CD14-positive monocyte (primary cell): ENCODE measurements around the gene LRP6. TPM values are rescaled to one million over a fixed set of nuclear protein-coding genes. Genes with fewer than 3 reads are reported as not detected.

Source experiments
- DNase-seq, 3 donors: peaks; one replicate each; pipeline ENCODE4 v3.0.0-alpha.2; 2011 to 2022
- H2AFZ ChIP-seq: 2 replicates; pipeline ENCODE4 v1.6.0; 2012; ENCODE audit warnings: mild to moderate bottlenecking, low read depth, low read length, inconsistent platforms; ENCODE audit not compliant: insufficient read depth, poor library complexity, severe bottlenecking
- H3K27ac ChIP-seq, 2 donors: 1 replicate in 1 of 2; 2 replicates in 1 of 2; pipeline ENCODE4 v1.5.1; 2012 to 2013; ENCODE audit warnings: low read length in 2 of 2, control low read depth in 1 of 2, inconsistent platforms in 1 of 2, low read depth in 1 of 2, mild to moderate bottlenecking in 1 of 2
- H3K27me3 ChIP-seq, 2 donors: one replicate each; pipeline versions ENCODE4 v1.6.0 to v1.6.1; 2011 to 2013; ENCODE audit warnings: low read length in 2 of 2; ENCODE audit not compliant: control insufficient read depth in 2 of 2, insufficient read depth in 2 of 2
- H3K36me3 ChIP-seq, 2 donors: replicated peaks in 1 of 2; 1 replicate in 1 of 2; 2 replicates in 1 of 2; pipeline versions ENCODE4 v1.5.1 to v1.6.1; 2012 to 2013; ENCODE audit warnings: low read length in 2 of 2, control low read depth in 1 of 2, inconsistent platforms in 1 of 2, mild to moderate bottlenecking in 1 of 2; ENCODE audit not compliant: insufficient read depth in 2 of 2, control insufficient read depth in 1 of 2
- H3K4me1 ChIP-seq, 2 donors: 1 replicate in 1 of 2; 2 replicates in 1 of 2; pipeline versions ENCODE4 v1.5.1 to v1.6.1; 2012 to 2013; ENCODE audit warnings: low read length in 2 of 2, control low read depth in 1 of 2, inconsistent platforms in 1 of 2, mild to moderate bottlenecking in 1 of 2, moderate library complexity in 1 of 2; ENCODE audit not compliant: insufficient read depth in 2 of 2, control insufficient read depth in 1 of 2
- H3K4me2 ChIP-seq: replicated peaks from 2 replicates; pipeline ENCODE3; 2012; ENCODE audit warnings: low read length, moderate library complexity, mild to moderate bottlenecking; ENCODE audit not compliant: poor library complexity, severe bottlenecking; ENCODE audit errors: extremely low read depth
- H3K4me3 ChIP-seq, 3 experiments: fragments of 200-600 bp in 1 of 3; sonication (generic) in 1 of 3; replicated peaks in 1 of 3; 1 replicate in 2 of 3; 2 replicates in 1 of 3; pipeline ENCODE4 v1.5.1; 2011 to 2013; ENCODE audit warnings: low read length in 3 of 3, mild to moderate bottlenecking in 3 of 3, control low read depth in 2 of 3, low read depth in 2 of 3, inconsistent platforms in 1 of 3, moderate library complexity in 1 of 3
- H3K79me2 ChIP-seq: 2 replicates; pipeline ENCODE4 v1.6.0; 2012; ENCODE audit warnings: mild to moderate bottlenecking, control low read depth, inconsistent platforms, low read length, moderate library complexity; ENCODE audit not compliant: insufficient read depth
- H3K9ac ChIP-seq: 2 replicates; pipeline ENCODE4 v1.6.0; 2017; ENCODE audit warnings: low read length, mild to moderate bottlenecking; ENCODE audit not compliant: insufficient read depth, poor library complexity, severe bottlenecking
- H3K9me3 ChIP-seq, 2 donors: replicated peaks in 1 of 2; 1 replicate in 1 of 2; 2 replicates in 1 of 2; pipeline versions ENCODE4 v1.5.1 to v1.6.1; 2012 to 2013; ENCODE audit warnings: low read length in 2 of 2, control low read depth in 1 of 2; ENCODE audit not compliant: control insufficient read depth in 1 of 2, insufficient read depth in 1 of 2
- H4K20me1 ChIP-seq: 2 replicates; pipeline ENCODE4 v1.6.0; 2012; ENCODE audit warnings: mild to moderate bottlenecking, low read length, control low read depth, moderate library complexity; ENCODE audit not compliant: insufficient read depth
- H3K27ac Mint-ChIP-seq, 7 donors: one replicate each; pipeline ENCODE4 v1.8.0; 2020; ENCODE audit warnings: mild to moderate bottlenecking in 7 of 7, mixed read lengths in 7 of 7, moderate library complexity in 6 of 7, inconsistent platforms in 2 of 7
- H3K27me3 Mint-ChIP-seq, 3 donors: one replicate each; pipeline ENCODE4 v1.8.0; 2021 to 2022; ENCODE audit warnings: low read depth in 3 of 3, mild to moderate bottlenecking in 3 of 3, mixed read lengths in 3 of 3, moderate library complexity in 3 of 3, inconsistent platforms in 1 of 3
- H3K36me3 Mint-ChIP-seq, 2 donors: one replicate each; pipeline ENCODE4 v1.8.0; 2020; ENCODE audit warnings: mixed read lengths in 2 of 2, inconsistent platforms in 1 of 2, mild to moderate bottlenecking in 1 of 2
- H3K4me1 Mint-ChIP-seq: one replicate; pipeline ENCODE4 v1.8.0; 2020; ENCODE audit warnings: mild to moderate bottlenecking, mixed read lengths
- H3K4me3 Mint-ChIP-seq, 2 donors: one replicate each; pipeline ENCODE4 v1.8.0; 2020; ENCODE audit warnings: mild to moderate bottlenecking in 2 of 2, mixed read lengths in 2 of 2, moderate library complexity in 1 of 2
- H3K9me3 Mint-ChIP-seq, 7 donors: one replicate each; pipeline ENCODE4 v1.8.0; 2020 to 2022; ENCODE audit warnings: mixed read lengths in 7 of 7, mild to moderate bottlenecking in 6 of 7, moderate library complexity in 6 of 7, inconsistent platforms in 2 of 7
- WGBS: methylation state at CpG from one replicate; pipeline ENCODE4 v1.1.5; 2013; ENCODE audit warnings: missing lambda C conversion rate; ENCODE audit not compliant: insufficient coverage; 5-methylcytosine and 5-hydroxymethylcytosine counted together
- intact Hi-C, 2 donors: fragments of 100-400 bp; cut with micrococcal nuclease; formaldehyde crosslinking; loops; one replicate each; pipeline versions ENCODE4 v1.15.0 to v1.15.1; 2023
- polyA plus RNA-seq, 3 donors: library from polyadenylated mRNA; depleted of rRNA in 1 of 3; unstranded in 2 of 3; stranded (reverse) in 1 of 3; fragments of 300-500 nt in 2 of 3; fragments of >200 nt in 1 of 3; fragmentation: Illumina TruSeq in 2 of 3; gene quantifications; 1 replicate in 2 of 3; 2 replicates in 1 of 3; pipeline ENCODE4 v1.2.3, GENCODE V29; 2012 to 2021
- TF ChIP-seq, protein P1 (sequence below): fragments of 200-600 bp; IDR thresholded peaks from one replicate; pipeline ENCODE4 v1.8.0; 2022; ENCODE audit warnings: antibody characterized with exemption, mild to moderate bottlenecking

Gene LRP6
- polyA plus RNA-seq, 3 donors = 0.08 TPM; not detected in 2

DNA sequence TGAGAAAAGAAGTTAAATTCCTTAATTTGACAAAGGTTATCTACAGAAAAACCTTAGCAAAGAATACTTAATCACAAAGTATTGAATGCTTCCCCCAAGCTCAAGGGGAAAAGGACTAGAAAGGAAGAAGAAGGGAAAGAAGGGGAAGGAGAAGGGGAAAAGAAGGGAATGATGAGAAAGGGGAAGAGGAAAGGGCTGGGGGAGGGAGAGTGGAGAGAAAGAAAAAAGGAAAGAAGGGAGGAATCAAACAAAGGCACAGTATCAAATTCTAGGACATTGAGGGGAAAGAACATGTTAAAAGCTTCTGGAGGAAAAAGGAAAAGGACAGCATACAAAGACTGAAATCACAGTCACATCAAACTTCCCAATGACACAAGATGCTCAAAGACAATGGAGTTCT is 125.8 kb downstream of the LRP6 start:
- H3K27ac ChIP-seq = no peak overlapping the region
- H3K36me3 Mint-ChIP-seq = no peaks in the 10 kb centered on the region
- H2AFZ ChIP-seq = no peak overlapping the region
- H3K9ac ChIP-seq = no peak overlapping the region
- H3K4me1 Mint-ChIP-seq = no peaks in the 10 kb centered on the region
- H3K27ac Mint-ChIP-seq = no peak overlapping the region
- H3K27me3 Mint-ChIP-seq = peaks cover 0 to 2% (median 2%) of the 10 kb centered on the region in 3 donors
- H3K4me1 ChIP-seq = no peaks in the 10 kb centered on the region
- H3K9me3 ChIP-seq = no peaks in the 10 kb centered on the region
- no peaks in the 10 kb centered on the region for H4K20me1 ChIP-seq
- no peaks in the 10 kb centered on the region for H3K79me2 ChIP-seq
- H3K4me3 ChIP-seq = no peak overlapping the region
- H3K4me2 ChIP-seq = no peak overlapping the region
- no peak for DNase-seq
- no peak overlapping the region for H3K4me3 Mint-ChIP-seq
- intact Hi-C loops = no loop called here
- no peaks in the 10 kb centered on the region for H3K36me3 ChIP-seq
- peaks cover 0 to 3% (median 0%) of the 10 kb centered on the region in 7 donors for H3K9me3 Mint-ChIP-seq
- H3K27me3 ChIP-seq = no peaks in the 10 kb centered on the region
- TF ChIP-seq, protein P1, sequence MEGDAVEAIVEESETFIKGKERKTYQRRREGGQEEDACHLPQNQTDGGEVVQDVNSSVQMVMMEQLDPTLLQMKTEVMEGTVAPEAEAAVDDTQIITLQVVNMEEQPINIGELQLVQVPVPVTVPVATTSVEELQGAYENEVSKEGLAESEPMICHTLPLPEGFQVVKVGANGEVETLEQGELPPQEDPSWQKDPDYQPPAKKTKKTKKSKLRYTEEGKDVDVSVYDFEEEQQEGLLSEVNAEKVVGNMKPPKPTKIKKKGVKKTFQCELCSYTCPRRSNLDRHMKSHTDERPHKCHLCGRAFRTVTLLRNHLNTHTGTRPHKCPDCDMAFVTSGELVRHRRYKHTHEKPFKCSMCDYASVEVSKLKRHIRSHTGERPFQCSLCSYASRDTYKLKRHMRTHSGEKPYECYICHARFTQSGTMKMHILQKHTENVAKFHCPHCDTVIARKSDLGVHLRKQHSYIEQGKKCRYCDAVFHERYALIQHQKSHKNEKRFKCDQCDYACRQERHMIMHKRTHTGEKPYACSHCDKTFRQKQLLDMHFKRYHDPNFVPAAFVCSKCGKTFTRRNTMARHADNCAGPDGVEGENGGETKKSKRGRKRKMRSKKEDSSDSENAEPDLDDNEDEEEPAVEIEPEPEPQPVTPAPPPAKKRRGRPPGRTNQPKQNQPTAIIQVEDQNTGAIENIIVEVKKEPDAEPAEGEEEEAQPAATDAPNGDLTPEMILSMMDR = no peak

DNA sequence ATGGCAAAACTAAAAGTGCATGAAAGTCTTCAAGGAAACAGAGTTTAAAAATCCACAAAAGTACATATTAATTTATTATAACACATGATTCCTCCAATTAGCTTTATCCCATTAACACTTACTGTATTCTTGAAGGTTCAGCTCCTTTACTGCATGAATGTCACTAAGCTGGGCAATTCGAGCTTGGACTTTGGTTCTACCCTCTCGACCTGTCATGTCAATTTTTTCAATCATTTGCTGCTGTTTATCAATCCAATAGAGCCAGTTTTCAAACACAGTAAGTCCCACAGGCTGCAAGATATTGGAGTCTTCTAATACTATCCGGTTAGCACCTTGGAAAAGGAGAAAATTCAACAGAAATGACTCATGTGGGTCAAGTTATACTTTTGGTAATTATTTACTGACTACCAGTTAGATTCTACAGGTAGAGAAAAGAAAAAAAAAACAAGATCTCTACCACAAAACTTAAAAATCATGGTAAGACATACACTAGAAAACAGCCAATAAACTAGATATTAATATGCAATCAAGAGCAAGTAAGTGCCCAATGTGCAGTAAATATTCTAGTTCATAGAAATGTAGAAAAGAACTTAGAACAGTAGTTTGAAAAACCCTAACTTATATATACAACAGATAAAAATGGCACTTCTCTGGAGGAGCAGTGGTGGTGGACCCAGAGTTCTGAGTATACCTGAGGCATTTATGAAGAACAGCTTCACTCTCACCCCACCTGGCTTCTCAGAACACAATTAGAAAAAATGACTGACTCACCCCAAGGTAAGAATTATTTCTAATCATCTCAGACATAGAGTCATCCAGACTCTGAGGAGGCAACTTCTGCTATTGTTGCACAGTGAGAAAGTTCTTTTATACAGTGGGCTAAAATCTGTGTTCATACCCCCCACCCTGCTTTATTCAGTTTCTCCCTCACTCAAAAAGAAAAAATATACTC is 128.4 kb downstream of the LRP6 start:
- no peak overlapping the region for H3K27ac Mint-ChIP-seq
- Histone ChIP-seq H4K20me1 (no peaks in the 10 kb centered on the region), H3K27ac (no peak overlapping the region), H3K79me2 (no peaks in the 10 kb centered on the region), H3K4me1 (no peaks in the 10 kb centered on the region), H3K36me3 (no peaks in the 10 kb centered on the region), H2AFZ (no peak overlapping the region), H3K9me3 (no peaks in the 10 kb centered on the region), H3K27me3 (no peaks in the 10 kb centered on the region), H3K4me2 (no peak overlapping the region), H3K4me3 (no peak overlapping the region), H3K9ac (no peak overlapping the region)
- no peaks in the 10 kb centered on the region for H3K9me3 Mint-ChIP-seq
- DNase-seq = no peak
- intact Hi-C loops = no loop called here
- TF ChIP-seq, protein P1 = no peak
- peaks cover 0 to 2% (median 2%) of the 10 kb centered on the region in 3 donors for H3K27me3 Mint-ChIP-seq
- no peaks in the 10 kb centered on the region for H3K36me3 Mint-ChIP-seq
- no peaks in the 10 kb centered on the region for H3K4me1 Mint-ChIP-seq
- WGBS = 100% methylated on average over 2 of the region's 3 CpGs
- no peak overlapping the region for H3K4me3 Mint-ChIP-seq
